Astrocyte (in vitro differentiated cells and primary cell): Measurements from ENCODE around the gene MOSPD3. TPM values are rescaled to one million over a fixed set of nuclear protein-coding genes. Genes with fewer than 3 reads are reported as not detected.

Experiments
- DNase-seq: peaks from one replicate; pipeline ENCODE4 v3.0.0-alpha.2; 2010; ENCODE audit warnings: low read depth
- FAIRE-seq: peaks from 2 replicates; lab custom pipeline; 2011; peaks lifted over from hg19 to GRCh38; lab: Jason Lieb, UNC
- H2AFZ ChIP-seq: 2 replicates; pipeline ENCODE4 v1.6.0; 2012; ENCODE audit warnings: low read depth, low read length, inconsistent platforms
- H3K27ac ChIP-seq: 2 replicates; pipeline ENCODE4 v1.5.1; 2011; ENCODE audit warnings: low read depth, low read length, inconsistent platforms
- H3K27me3 ChIP-seq: 2 replicates; pipeline ENCODE4 v1.6.0; 2011; ENCODE audit warnings: low read length, inconsistent platforms; ENCODE audit not compliant: insufficient read depth
- H3K36me3 ChIP-seq: 2 replicates; pipeline ENCODE4 v1.5.1; 2011; ENCODE audit warnings: low read length, inconsistent platforms; ENCODE audit not compliant: insufficient read depth
- H3K4me1 ChIP-seq: 2 replicates; pipeline ENCODE4 v1.5.1; 2011; ENCODE audit warnings: low read length, inconsistent platforms; ENCODE audit not compliant: insufficient read depth
- H3K4me2 ChIP-seq: 2 replicates; pipeline ENCODE4 v1.6.0; 2012; ENCODE audit warnings: low read length, inconsistent platforms
- H3K4me3 ChIP-seq: 2 replicates; pipeline ENCODE4 v1.5.1; 2011; ENCODE audit warnings: low read depth, mild to moderate bottlenecking, low read length, inconsistent platforms; ENCODE audit not compliant: insufficient read depth
- H3K79me2 ChIP-seq: 2 replicates; pipeline ENCODE4 v1.6.0; 2012; ENCODE audit warnings: mild to moderate bottlenecking, low read length, inconsistent platforms; ENCODE audit not compliant: insufficient read depth
- H3K9ac ChIP-seq: 2 replicates; pipeline ENCODE4 v1.6.0; 2012; ENCODE audit warnings: mild to moderate bottlenecking, low read length, inconsistent platforms
- H3K9me3 ChIP-seq: 2 replicates; pipeline ENCODE4 v1.5.1; 2012; ENCODE audit warnings: low read depth, mild to moderate bottlenecking, low read length, inconsistent platforms; ENCODE audit not compliant: insufficient read depth
- H4K20me1 ChIP-seq: 2 replicates; pipeline ENCODE4 v1.6.0; 2012; ENCODE audit warnings: low read length, inconsistent platforms; ENCODE audit not compliant: insufficient read depth
- H3K27ac Mint-ChIP-seq: one replicate; pipeline ENCODE4 v1.8.0; 2021; ENCODE audit warnings: mild to moderate bottlenecking, mixed read lengths; ENCODE audit not compliant: unreplicated experiment
- H3K27me3 Mint-ChIP-seq: one replicate; pipeline ENCODE4 v1.8.0; 2021; ENCODE audit warnings: low read depth, mixed read lengths; ENCODE audit not compliant: unreplicated experiment
- H3K36me3 Mint-ChIP-seq: one replicate; pipeline ENCODE4 v1.8.0; 2021; ENCODE audit warnings: low read depth, mixed read lengths; ENCODE audit not compliant: unreplicated experiment
- H3K4me1 Mint-ChIP-seq: one replicate; pipeline ENCODE4 v1.8.0; 2021; ENCODE audit warnings: low read depth, mixed read lengths; ENCODE audit not compliant: unreplicated experiment
- H3K4me3 Mint-ChIP-seq: one replicate; pipeline ENCODE4 v1.8.0; 2021; ENCODE audit warnings: mild to moderate bottlenecking, moderate library complexity, mixed read lengths; ENCODE audit not compliant: unreplicated experiment
- H3K9me3 Mint-ChIP-seq: one replicate; pipeline ENCODE4 v1.8.0; 2021; ENCODE audit warnings: mild to moderate bottlenecking, mixed read lengths; ENCODE audit not compliant: unreplicated experiment
- CTCF ChIP-seq: IDR thresholded peaks from 2 replicates; pipeline ENCODE4 v1.5.1; 2011; ENCODE audit warnings: low read depth, mild to moderate bottlenecking, inconsistent platforms, low read length, moderate library complexity; ENCODE audit not compliant: insufficient read depth
- EZH2 ChIP-seq: IDR thresholded peaks from 2 replicates; pipeline ENCODE4 v1.6.1; 2012; ENCODE audit warnings: mild to moderate bottlenecking, low read length, inconsistent platforms; ENCODE audit not compliant: insufficient read depth
- total RNA-seq: library from RNA; stranded (reverse); gene quantifications from 2 replicates; pipeline ENCODE4 v1.2.1, GENCODE V29; 2021

Gene MOSPD3
- total RNA-seq, 1 donor from 2014 or later = 18.8 TPM

- Mint-ChIP-seq H3K4me1 (peaks cover 4% of the 10 kb centered on the region), H3K36me3 (peaks cover 6% of the 10 kb centered on the region), H3K27me3 (peaks cover 9% of the 10 kb centered on the region), H3K27ac (peak overlapping the region; percentile 34), H3K9me3 (no peaks in the 10 kb centered on the region), H3K4me3 (peak overlapping the region; percentile 86)
- no peak for TF ChIP-seq CTCF
- no peak for TF ChIP-seq EZH2
- peak overlapping the region; percentile 77 for H2AFZ ChIP-seq
- H3K4me1 ChIP-seq = peaks cover 36% of the 10 kb centered on the region
- H3K9me3 ChIP-seq = no peaks in the 10 kb centered on the region
- peak overlapping the region; percentile 81 for H3K9ac ChIP-seq
- peak overlapping the region; percentile 64 for H3K4me3 ChIP-seq
- no peaks in the 10 kb centered on the region for H3K27me3 ChIP-seq
- peaks cover 9% of the 10 kb centered on the region for H4K20me1 ChIP-seq
- no peak for DNase-seq
- H3K79me2 ChIP-seq = peaks cover 6% of the 10 kb centered on the region
- peaks cover 4% of the 10 kb centered on the region for H3K36me3 ChIP-seq
- peak overlapping the region; percentile 62 for H3K27ac ChIP-seq
- peak overlapping the region; percentile 97 for H3K4me2 ChIP-seq
- no peak for FAIRE-seq
These were observed 8.0 kb upstream of the MOSPD3 start for GRCh38 chr7:100604028-100604975.

- no peak for FAIRE-seq
- TF ChIP-seq EZH2 = no peak
- no peak for TF ChIP-seq CTCF
- Histone ChIP-seq H3K4me1 (peaks cover 36% of the 10 kb centered on the region), H3K9me3 (no peaks in the 10 kb centered on the region), H3K27ac (no peak overlapping the region), H3K4me3 (peak overlapping the region; percentile 58), H3K36me3 (peaks cover 4% of the 10 kb centered on the region), H2AFZ (peak overlapping the region; percentile 57), H3K27me3 (no peaks in the 10 kb centered on the region), H3K79me2 (peaks cover 6% of the 10 kb centered on the region), H3K4me2 (peak overlapping the region; percentile 97), H4K20me1 (peaks cover 9% of the 10 kb centered on the region), H3K9ac (peak overlapping the region; percentile 67)
- DNase-seq = no peak
- Mint-ChIP-seq H3K9me3 (no peaks in the 10 kb centered on the region), H3K4me3 (peak overlapping the region; percentile 86), H3K36me3 (peaks cover 6% of the 10 kb centered on the region), H3K27me3 (peaks cover 8% of the 10 kb centered on the region), H3K27ac (no peak overlapping the region), H3K4me1 (peaks cover 4% of the 10 kb centered on the region)
These were observed 7.1 kb upstream of the MOSPD3 start for GRCh38 chr7:100604976-100605911.
